Fibroblast of mammary gland (primary cell): ENCODE measurements around the gene MRPS24.

ENCODE experiments used
- DNase-seq: peaks from one replicate; pipeline ENCODE4 v3.0.0-alpha.2; 2010; ENCODE audit warnings: low read depth
- H3K4me3 ChIP-seq: 2 replicates; pipeline ENCODE4 v1.5.1; 2011; ENCODE audit warnings: low read depth, mild to moderate bottlenecking, low read length, moderate library complexity; ENCODE audit not compliant: control insufficient read depth
- CTCF ChIP-seq: conservative IDR thresholded peaks from 2 replicates; pipeline ENCODE4 v1.5.1; 2011; ENCODE audit warnings: low read depth, low read length, inconsistent platforms; ENCODE audit not compliant: control insufficient read depth, insufficient read depth

MRPS24 gene

GRCh38 chr7:43856316-43856715, 13.0 kb downstream of the MRPS24 start:
- DNase-seq, result no peak
- no peak overlapping the region for H3K4me3 ChIP-seq
- no peak for TF ChIP-seq CTCF

- no peak for TF ChIP-seq CTCF
- no peak for DNase-seq
- no peak overlapping the region for H3K4me3 ChIP-seq
Measured at GRCh38 chr7:43855176-43855575, 14.1 kb downstream of the MRPS24 start.

- no peak for DNase-seq
- no peak for TF ChIP-seq CTCF
- no peak overlapping the region for H3K4me3 ChIP-seq
Measured at GRCh38 chr7:43851805-43852204, 17.5 kb downstream of the MRPS24 start.

- H3K4me3 ChIP-seq, result no peak overlapping the region
- DNase-seq, result no peak
- TF ChIP-seq CTCF, result no peak
Measured at GRCh38 chr7:43850348-43851116, 18.8 kb downstream of the MRPS24 start.

GRCh38 chr7:43849047-43849446, 20.3 kb downstream of the MRPS24 start:
- no peak for DNase-seq
- TF ChIP-seq CTCF, result no peak
- no peak overlapping the region for H3K4me3 ChIP-seq

GRCh38 chr7:43847496-43847895, 21.8 kb downstream of the MRPS24 start:
- no peak for TF ChIP-seq CTCF
- peak; percentile 70 for DNase-seq
- H3K4me3 ChIP-seq, result no peak overlapping the region
